ENCODE results near the gene EDC4.

Gene EDC4

DNA sequence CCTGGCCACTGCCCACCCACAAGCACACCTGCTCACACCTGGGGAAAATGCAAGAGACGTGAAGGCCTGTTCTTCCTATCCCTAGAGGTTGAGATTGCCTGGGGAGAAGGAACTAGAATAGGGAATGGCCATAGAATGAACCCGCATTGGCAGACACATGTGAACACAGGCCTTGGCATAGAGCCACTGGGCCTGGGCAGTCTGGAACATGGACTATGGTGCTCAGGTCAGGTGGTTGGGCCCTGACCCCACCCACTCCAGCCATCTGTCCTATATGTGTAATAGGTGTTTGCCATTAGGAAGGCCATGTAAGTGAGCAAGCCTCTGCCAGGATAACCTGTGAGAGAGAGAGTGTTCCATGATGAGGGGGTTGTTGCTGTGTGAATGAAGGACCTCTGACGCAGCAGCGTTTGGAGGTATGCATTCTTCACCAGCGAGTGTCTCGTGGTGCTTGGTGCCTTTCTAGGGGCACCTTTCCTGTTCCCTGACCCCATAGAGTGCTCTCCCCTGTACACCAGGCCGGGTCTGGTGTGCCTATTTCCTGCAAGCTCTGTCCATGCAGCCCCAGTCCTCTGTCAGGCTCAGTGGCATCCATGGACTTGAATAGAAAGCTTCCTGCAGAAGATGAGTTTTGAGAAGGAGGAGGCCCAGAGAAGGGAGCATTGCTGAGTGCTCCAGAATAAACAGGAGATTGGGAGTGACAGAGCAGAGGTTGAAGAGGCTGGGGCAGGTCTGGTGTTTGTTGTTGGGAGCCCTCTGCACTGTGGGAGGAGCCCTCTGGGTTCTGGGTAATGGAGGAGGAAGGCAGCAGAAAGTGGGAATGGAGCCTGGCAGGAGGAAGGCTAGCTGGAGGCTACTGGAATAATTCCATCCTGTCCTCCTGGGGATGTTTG, 43.2 kb downstream of the EDC4 start:
- no peak for DNase-seq

DNA sequence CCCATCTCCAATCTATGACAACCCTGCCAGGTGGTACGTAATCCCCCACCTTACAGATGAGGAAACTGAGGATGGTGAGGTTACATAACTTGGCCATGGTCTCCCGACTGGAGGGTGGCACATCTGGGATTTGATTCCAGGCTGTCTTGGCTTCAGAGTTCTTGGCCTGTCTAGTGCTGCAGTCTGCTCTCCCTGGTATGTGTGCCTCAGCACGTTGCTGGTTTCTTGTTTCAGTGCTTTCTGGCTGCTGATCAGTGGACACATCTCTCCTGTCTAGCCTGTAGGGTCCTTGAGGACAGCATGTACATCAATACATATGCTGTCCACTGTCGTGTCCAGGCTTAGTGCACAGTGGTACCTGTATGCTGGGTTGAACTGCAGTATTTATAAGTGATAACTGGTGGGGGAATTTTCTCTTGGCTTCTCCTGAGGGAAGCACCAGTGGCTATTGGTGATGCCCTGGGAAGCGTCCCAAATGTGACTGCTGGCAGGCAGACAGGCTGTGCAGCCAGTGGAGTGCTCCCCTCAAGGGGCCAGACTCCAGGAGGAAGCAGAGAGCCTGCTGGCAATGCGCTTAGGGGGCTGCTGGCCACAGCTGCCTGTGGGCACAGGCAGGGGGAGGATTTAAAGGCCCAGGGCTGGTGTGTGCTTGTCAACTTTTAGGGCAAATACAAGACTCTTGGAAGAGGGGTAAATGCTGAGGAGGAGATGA, 44.4 kb downstream of the EDC4 start:
- no peak for DNase-seq

DNA sequence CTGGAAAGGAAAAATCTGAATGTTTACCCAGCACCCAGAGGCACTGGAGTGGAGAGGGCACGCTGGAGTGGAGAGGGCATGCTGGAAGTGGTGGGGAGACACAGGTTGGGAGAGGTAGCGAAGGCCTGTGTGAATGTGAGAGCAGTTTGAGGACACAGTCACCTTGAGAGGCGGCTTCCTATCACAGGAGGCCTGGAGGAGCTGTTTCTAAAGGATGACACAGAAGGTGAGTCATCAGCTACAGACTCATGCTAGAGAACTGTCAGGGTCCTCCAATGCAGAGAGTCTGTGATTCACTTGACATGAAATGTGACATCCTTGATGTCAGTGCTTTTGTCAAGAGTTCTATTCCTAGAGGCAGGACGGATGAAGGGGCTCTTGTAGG, 45.0 kb downstream of the EDC4 start:
- no peak for DNase-seq

DNA sequence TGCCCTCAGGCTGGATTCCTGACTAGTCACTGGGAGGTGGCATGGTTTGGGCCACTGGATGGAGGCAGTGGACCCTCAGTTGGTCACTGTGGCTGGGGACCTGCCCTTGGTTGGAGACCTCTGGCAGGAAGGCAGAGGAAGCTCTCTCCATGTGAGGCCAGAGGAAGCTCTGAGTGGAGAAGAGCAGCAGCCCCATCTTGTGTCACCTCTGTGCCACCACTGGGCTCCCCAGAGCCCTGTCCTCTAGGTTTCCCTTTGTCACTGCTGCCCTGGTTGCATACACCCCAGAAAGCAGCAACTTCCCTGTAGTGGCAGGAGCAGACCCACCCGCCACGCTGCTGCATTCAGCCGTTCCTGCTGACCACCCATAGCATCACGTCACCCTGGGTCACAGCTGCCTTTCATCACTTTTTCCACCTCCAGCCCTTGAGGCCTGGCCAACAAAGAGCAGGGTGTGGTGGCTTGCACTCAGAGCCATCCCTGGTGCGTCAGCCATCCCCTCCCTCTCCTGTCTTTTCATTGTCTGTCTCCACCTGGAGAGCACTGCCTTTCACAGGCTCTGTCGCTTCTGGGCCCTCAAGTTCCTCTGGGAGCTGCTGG, 46.9 kb downstream of the EDC4 start:
- no peak for DNase-seq

DNA sequence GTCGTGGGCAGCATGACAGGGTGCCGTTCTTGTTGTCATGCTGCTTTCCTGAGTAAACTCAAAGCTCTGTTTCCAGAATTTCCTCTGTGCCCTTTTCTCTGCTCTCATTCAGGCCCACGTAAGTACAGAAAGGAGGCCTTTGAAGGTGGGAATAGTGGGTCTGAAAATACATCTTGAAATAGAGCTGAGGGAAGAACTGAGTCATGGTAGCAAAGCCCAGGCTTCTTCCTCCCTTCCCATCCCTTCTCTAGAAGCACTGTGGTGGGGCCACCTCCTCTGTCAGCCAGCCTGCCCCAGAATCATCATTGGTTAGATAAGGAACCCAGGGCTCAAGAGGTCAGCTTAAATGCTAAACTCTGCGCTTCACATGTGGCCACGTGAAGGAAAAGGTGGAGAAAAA, 49.4 kb downstream of the EDC4 start:
- DNase-seq, result no peak

DNA sequence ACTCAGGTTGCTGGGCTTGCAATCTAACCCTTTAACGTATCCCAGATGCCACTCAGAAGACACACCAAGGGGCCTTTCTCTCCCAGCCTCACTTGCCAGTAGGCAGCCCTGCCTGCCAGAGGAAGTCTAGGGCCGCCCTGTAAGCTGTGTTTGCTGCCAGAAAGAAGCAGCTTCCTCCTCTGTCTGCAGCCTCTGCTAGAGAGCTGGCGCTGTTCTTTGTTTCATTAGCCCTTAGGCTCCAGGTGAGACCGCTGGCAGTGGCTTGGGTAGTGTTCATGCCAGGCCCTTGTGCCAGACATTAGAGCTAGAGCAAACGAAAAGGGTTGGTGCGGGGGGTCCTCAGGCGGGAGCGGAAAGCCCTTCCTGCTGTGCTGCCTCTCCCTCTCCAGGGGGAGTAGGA, 49.9 kb downstream of the EDC4 start:
- no peak for DNase-seq

DNA sequence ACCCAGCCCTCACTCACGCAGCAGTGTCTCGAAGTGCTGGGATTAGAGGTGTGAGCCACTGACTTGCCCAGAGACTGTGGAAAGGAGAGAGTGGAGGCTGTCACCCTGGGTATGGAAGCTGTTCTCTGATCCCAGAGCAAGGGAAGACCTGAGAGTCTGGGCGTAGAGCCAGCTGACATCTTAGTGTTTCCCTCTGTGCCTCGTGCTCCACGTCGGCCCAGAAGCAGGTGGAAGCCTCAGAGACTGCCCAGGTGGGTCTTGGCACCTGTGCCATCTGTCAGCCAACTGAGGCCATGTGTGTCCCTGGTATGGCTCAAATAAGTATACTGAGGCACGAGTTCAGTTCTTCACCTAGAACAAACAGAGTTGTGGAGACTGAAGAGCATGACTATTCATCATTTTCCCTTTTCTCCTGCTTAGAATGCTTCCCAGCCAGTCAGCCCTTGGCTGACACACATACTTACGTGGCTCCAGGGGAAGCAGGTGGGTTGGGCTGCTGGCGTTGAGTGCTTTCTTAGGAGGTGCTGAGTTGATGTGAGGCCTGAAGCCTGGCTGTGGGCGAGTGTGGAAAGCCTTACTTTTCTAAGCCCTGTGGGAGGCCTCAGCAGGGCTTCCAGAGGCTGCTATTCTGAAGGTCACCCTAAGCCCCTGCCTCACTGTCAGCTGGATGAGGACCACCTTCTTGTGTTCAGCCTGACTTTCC, 50.7 kb downstream of the EDC4 start:
- no peak for DNase-seq

DNA sequence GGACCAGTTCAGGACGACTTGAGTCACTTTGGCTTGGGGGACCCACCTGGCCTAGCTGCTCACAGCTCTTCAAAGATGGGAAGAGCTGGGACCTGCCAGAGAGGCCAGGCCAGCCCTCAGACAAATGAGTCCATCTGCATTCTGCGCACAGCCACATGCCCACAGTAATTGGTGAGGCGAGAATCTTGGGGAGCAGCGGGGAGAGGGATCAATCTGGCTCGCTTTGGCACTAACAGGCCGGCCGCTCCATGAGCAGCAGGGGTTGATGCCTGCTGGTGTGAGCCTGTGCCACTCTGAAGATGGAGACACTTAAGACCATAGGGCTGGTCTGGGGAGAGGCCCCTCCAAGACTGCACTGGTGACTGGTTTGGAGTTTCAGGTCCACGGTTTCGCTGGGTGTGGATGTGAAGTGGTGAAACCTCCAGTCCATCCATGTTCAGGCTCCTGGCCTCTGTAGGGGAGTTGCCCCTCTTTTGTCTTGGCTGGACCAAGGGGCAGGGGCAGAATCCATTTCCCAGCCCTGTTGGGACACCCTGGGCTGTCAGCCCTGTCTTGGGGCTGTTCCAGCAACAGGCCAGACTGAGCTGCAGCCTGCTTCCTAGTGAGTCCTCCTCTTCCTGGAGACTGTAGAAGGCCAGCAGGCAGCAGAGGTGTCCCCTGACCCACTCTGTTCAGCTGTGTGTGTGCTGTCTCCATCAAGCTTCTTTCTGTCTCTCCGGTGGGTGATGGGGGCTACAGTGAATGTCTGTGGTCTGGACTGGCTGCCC, 51.5 kb downstream of the EDC4 start:
- DNase-seq, result no peak

DNA sequence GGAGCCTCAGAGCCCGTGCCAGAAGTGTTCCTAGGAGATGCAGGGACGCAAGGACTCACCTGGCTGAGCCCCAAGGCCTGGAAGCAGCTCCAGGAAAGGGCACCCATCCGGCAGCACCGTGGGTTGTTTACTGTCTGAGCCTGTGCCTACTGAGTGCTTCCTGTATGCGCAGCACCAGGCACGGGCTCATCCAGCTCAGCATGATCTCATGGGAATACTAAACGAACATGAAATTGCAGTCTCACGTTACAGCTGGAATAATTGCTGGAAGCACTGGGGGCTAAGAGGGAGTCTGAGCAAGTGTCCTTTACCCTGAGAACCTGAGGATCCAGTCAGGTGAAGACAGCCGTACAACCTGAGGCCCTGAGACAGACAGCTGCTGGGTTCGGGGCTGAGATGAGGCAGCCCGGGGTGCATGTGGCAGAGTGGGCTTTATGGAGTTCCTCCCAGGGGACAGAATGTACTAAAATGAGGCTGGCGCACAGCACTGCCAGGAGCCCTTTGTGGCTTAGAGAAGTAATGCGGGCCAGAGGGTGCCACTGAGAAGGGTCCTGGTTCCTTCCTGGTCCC, 53.4 kb downstream of the EDC4 start:
- DNase-seq, result peak; percentile 85

DNA sequence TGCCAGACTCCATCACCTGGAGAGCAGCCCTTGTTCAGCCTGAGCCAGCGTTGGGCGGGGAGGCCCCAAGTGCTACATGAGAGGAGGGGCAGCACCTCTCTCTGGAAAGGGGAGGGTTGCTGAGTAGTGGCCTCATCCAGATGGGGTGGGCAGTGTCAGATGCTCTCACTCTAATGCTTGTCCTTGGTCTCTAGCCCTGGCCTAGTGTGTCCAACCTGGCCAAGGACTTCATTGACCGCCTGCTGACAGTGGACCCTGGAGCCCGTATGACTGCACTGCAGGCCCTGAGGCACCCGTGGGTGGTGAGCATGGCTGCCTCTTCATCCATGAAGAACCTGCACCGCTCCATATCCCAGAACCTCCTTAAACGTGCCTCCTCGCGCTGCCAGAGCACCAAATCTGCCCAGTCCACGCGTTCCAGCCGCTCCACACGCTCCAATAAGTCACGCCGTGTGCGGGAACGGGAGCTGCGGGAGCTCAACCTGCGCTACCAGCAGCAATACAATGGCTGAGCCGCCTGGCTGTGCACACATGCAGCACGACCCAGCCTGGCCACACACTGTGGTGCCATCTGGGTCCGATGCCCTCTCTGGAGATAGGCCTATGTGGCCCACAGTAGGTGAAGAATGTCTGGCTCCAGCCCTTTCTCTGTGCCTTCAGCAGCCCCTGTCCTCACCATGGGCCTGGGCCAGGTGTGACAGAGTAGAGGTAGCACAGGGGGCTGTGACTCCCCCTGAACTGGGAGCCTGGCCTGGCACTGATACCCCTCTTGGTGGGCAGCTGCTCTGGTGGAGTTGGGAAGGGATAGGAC, 54.5 kb downstream of the EDC4 start:
- no peak for DNase-seq

DNA sequence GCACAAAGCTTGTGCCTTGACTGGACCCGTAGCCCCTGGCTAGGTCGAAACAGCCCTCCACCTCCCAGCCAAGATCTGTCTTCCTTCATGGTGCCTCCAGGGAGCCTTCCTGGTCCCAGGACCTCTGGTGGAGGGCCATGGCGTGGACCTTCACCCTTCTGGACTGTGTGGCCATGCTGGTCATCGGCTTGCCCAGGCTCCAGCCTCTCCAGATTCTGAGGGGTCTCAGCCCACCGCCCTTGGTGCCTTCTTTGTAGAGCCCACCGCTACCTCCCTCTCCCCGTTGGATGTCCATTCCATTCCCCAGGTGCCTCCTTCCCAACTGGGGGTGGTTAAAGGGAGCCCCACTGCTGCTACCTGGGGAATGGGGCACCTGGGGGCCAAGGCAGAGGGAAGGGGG, 55.3 kb downstream of the EDC4 start:
- DNase-seq, result no peak

DNA sequence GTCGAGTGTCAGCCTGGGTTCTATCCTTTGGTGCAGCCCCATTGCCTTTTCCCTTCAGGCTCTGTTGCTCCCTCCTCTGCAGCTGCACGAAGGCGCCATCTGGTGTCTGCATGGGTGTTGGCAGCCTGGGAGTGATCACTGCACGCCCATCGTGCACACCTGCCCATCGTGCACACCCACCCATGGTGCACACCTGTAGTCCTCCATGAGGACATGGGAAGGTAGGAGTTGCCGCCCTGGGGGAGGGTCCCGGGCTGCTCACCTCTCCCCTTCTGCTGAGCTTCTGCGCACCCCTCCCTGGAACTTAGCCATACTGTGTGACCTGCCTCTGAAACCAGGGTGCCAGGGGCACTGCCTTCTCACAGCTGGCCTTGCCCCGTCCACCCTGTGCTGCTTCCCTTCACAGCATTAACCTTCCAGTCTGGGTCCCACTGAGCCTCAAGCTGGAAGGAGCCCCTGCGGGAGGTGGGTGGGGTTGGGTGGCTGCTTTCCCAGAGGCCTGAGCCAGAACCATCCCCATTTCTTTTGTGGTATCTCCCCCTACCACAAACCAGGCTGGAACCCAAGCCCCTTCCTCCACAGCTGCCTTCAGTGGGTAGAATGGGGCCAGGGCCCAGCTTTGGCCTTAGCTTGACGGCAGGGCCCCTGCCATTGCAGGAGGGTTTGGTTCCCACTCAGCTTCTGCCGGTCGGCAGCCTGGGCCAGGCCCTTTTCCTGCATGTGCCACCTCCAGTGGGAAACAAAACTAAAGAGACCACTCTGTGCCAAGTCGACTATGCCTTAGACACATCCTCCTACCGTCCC, 55.9 kb downstream of the EDC4 start:
- DNase-seq, result peak; percentile 68

DNA sequence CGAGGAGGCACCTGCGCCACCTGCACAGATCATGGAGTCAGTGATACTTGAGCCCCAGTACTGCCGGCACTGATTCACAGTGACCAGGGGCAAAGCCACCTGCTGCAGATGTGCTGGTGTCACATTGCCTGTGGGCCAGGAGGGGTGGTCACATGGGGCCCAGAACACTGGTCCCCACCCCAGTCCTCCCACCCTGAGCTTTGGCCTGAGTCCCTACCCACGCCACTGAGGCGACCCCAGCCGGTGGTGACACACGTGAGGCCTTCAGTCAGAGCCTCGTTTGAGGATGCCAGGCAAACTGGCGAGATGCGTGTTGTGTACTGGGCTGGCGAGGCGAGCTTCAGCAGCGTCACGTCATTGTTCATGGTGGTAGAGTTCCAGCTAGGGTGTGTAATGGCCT, 57.3 kb downstream of the EDC4 start:
- no peak for DNase-seq

DNA sequence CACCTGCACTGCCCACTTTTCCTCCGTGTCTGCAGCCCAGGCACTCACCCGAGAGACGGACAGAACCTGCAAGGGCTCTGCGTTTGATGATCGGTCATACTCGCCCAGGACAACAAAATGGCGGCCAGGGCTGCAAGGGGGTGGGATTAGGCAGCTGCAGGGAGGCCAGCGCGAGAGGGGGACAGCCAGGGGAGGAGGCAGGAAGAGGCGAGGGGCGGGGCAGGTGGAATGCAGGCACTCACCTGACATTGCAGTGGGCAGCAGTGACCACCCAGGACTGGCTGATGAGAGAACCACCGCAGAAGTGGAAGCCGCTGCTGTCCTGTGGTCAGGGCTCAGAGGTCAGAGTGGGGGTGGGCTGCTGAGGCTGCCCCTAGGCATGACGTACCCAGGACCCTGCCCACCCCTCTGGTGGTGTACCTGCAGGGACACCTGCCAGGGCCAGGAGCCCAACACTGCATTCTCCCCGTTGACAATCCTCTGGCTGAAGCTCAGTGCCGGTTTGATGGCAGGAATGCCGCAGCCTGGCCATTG, 57.9 kb downstream of the EDC4 start:
- no peak for DNase-seq

All from NCI-H1436 (cell line).